Astrocyte (in vitro differentiated cells and primary cell): Measurements from ENCODE around the gene SLC25A22.

ENCODE experiments used
- CTCF ChIP-seq: IDR thresholded peaks from 2 replicates; pipeline ENCODE4 v1.5.1; 2011; ENCODE audit warnings: low read depth, mild to moderate bottlenecking, inconsistent platforms, low read length, moderate library complexity; ENCODE audit not compliant: insufficient read depth
- EZH2 ChIP-seq: IDR thresholded peaks from 2 replicates; pipeline ENCODE4 v1.6.1; 2012; ENCODE audit warnings: mild to moderate bottlenecking, low read length, inconsistent platforms; ENCODE audit not compliant: insufficient read depth

- TF ChIP-seq EZH2 (no peak), CTCF (no peak)
Observed at GRCh38 chr11:766106-766935, 31.8 kb downstream of the SLC25A22 start.
